Measurements from ENCODE around the gene CDKN2B-AS1.

The CDKN2B-AS1 gene

GRCh38 chr9:22028394-22028793, 33.8 kb downstream of the CDKN2B-AS1 start:
- no peak for TF ChIP-seq CTCF (IDR thresholded peaks at IDR 0.05; ENCODE audit: low read length, missing control alignments)
- no peak overlapping the region for H3K4me3 ChIP-seq (replicated peaks; ENCODE audit: low read depth, low read length)
- no peak for DNase-seq (ENCODE audit: low read depth)

GRCh38 chr9:22029231-22029630, 34.6 kb downstream of the CDKN2B-AS1 start:
- TF ChIP-seq CTCF (IDR thresholded peaks at IDR 0.05; ENCODE audit: low read length, missing control alignments), result no peak
- no peak for DNase-seq (ENCODE audit: low read depth)
- H3K4me3 ChIP-seq (replicated peaks; ENCODE audit: low read depth, low read length), result no peak overlapping the region

GRCh38 chr9:22030101-22030598, 35.6 kb downstream of the CDKN2B-AS1 start:
- no peak for TF ChIP-seq CTCF (IDR thresholded peaks at IDR 0.05; ENCODE audit: low read length, missing control alignments)
- peak; percentile 92 for DNase-seq (ENCODE audit: low read depth)
- no peak overlapping the region for H3K4me3 ChIP-seq (replicated peaks; ENCODE audit: low read depth, low read length)

- no peak for TF ChIP-seq CTCF (IDR thresholded peaks at IDR 0.05; ENCODE audit: low read length, missing control alignments)
- no peak overlapping the region for H3K4me3 ChIP-seq (replicated peaks; ENCODE audit: low read depth, low read length)
- no peak for DNase-seq (ENCODE audit: low read depth)
These were observed 37.2 kb downstream of the CDKN2B-AS1 start for GRCh38 chr9:22031655-22032411.

GRCh38 chr9:22033012-22033630, 38.5 kb downstream of the CDKN2B-AS1 start:
- DNase-seq (ENCODE audit: low read depth), result no peak
- TF ChIP-seq CTCF (IDR thresholded peaks at IDR 0.05; ENCODE audit: low read length, missing control alignments), result no peak

GRCh38 chr9:22035591-22036011, 41.0 kb downstream of the CDKN2B-AS1 start:
- H3K4me3 ChIP-seq (replicated peaks; ENCODE audit: low read depth, low read length), result no peak overlapping the region
- DNase-seq (ENCODE audit: low read depth), result no peak
- TF ChIP-seq CTCF (IDR thresholded peaks at IDR 0.05; ENCODE audit: low read length, missing control alignments), result no peak

More at GRCh38 chr9:22033012-22033630, 38.5 kb downstream of the CDKN2B-AS1 start:
- H3K4me3 ChIP-seq (replicated peaks; ENCODE audit: low read depth, low read length), result no peak overlapping the region
